Keratinocyte (primary cell): ENCODE measurements around the gene MROH2A.

Experiments used
- CTCF ChIP-seq, 3 experiments: IDR thresholded peaks in 1 of 3; conservative IDR thresholded peaks in 1 of 3; optimal IDR thresholded peaks in 1 of 3; 2 replicates in 2 of 3; 3 replicates in 1 of 3; pipeline versions ENCODE3 to v1.5.1; 2011; ENCODE audit warnings: low read length in 3 of 3, mild to moderate bottlenecking in 3 of 3, moderate library complexity in 2 of 3, control low read depth in 1 of 3, inconsistent platforms in 1 of 3; ENCODE audit not compliant: insufficient read depth in 2 of 3; ENCODE audit errors: extremely low read depth in 1 of 3
- EZH2 ChIP-seq: IDR thresholded peaks from one replicate; pipeline ENCODE4 v1.6.1; 2012; ENCODE audit warnings: inconsistent platforms, mild to moderate bottlenecking, low read length, moderate library complexity

DNA sequence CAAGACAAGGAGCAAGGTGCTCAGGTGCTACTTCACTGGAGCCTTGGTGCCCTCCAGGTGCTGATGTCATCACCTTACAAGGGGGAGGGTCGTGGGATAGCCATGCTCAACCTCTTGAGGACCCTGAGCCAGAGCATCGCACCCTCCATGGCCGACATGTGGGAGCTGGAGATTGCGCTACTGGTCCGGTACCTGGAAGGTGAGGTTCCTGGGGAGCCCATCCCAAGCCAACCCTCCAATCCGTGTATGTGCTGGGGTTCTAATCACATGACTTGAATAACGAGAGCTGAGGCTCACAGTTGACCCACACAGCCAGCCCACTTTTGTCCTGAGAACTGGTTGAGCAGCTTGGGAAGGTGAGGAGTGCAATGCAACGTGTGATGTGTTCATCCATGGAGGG, 25.9 kb downstream of the MROH2A start:
- TF ChIP-seq CTCF (optimal IDR thresholded peaks at IDR 0.05 in 1 of 3, IDR thresholded peaks at IDR 0.05 in 1 of 3, conservative IDR thresholded peaks at IDR 0.05 in 1 of 3; ENCODE audit: extremely low read depth in 1 of 3, insufficient read depth in 2 of 3, low read length in 3 of 3): no peak
- no peak for TF ChIP-seq EZH2
